K562 (cell line): ENCODE data around the gene KCNB1. TPM values are rescaled to one million over a fixed set of nuclear protein-coding genes. Genes with fewer than 3 reads are reported as not detected.

Experiments
- ATAC-seq: fragments of 200-7000 bp; cut with Tn5 transposase; 3 replicates; pipeline ENCODE4 v1.9.1; 2020; ENCODE audit warnings: moderate library complexity
- BruUV-seq: library from RNA; stranded (reverse); fragments of 400-500 nt; replicated peaks from 2 replicates; lab custom pipeline; 2021; lab: Mats Ljungman, UMichigan
- CTCF ChIA-PET: fragments of 300-600 bp; formaldehyde crosslinking; extraction: SDS; loops from one replicate; lab custom pipeline; 2021; ENCODE audit warnings: low intra/inter-chr PET ratio; lab: Yijun Ruan, JAX
- POLR2A ChIA-PET: fragments of 300-600, 350-650 bp; sonication (Branson Sonifier 250); formaldehyde crosslinking; extraction: SDS; loops from one replicate; lab custom pipeline; 2021; ENCODE audit warnings: antibody characterized with exemption, inconsistent platforms; lab: Yijun Ruan, JAX
- DNase-seq, 4 experiments: peaks; one replicate each; pipeline versions ENCODE4 v3.0.0 to v3.0.0-alpha.2; 2011 to 2018; ENCODE audit warnings: low spot score in 3 of 4, mixed read lengths in 3 of 4; ENCODE audit errors: extremely low read depth in 1 of 4
- FAIRE-seq: peaks from 2 replicates; lab custom pipeline; 2011; peaks lifted over from hg19 to GRCh38; lab: Jason Lieb, UNC
- H2AFZ ChIP-seq: 2 replicates; pipeline ENCODE4 v1.6.0; 2011; ENCODE audit warnings: low read depth, low read length, control low read depth, inconsistent platforms
- H3K27ac ChIP-seq: fragments of 200-600 bp; 3 replicates; pipeline ENCODE4 v1.8.0; 2011; ENCODE audit warnings: low read depth, mild to moderate bottlenecking, control low read depth, inconsistent platforms, low read length, moderate library complexity, mixed read lengths; ENCODE audit errors: extremely low read depth
- H3K27me3 ChIP-seq, 2 experiments: fragments of 300-600 bp in 1 of 2; 2 replicates in 1 of 2; 3 replicates in 1 of 2; pipeline versions ENCODE4 v1.6.0 to v1.8.0; 2011; ENCODE audit warnings: inconsistent platforms in 2 of 2, low read length in 2 of 2, mild to moderate bottlenecking in 1 of 2, mixed read lengths in 1 of 2, moderate library complexity in 1 of 2; ENCODE audit not compliant: control insufficient read depth in 2 of 2, insufficient read depth in 2 of 2
- H3K36me3 ChIP-seq: fragments of 300-600 bp; 3 replicates; pipeline ENCODE4 v1.8.0; 2011; ENCODE audit warnings: mild to moderate bottlenecking, low read length, inconsistent platforms; ENCODE audit not compliant: control insufficient read depth, insufficient read depth
- H3K4me1 ChIP-seq, 2 experiments: fragments of 200-600 bp in 1 of 2; replicated peaks in 1 of 2; 2 replicates in 1 of 2; 3 replicates in 1 of 2; pipeline versions ENCODE4 v1.5.1 to v1.8.0; 2011; ENCODE audit warnings: inconsistent platforms in 2 of 2, low read length in 2 of 2, mild to moderate bottlenecking in 1 of 2, mixed read lengths in 1 of 2, moderate library complexity in 1 of 2; ENCODE audit not compliant: control insufficient read depth in 2 of 2, insufficient read depth in 2 of 2
- H3K4me2 ChIP-seq: 2 replicates; pipeline ENCODE4 v1.6.1; 2011; ENCODE audit warnings: low read length, control low read depth, inconsistent platforms, mixed read lengths; ENCODE audit not compliant: insufficient read depth
- H3K4me3 ChIP-seq: fragments of 200-600 bp; sonication (generic), shearing (Covaris generic); 2 replicates; pipeline ENCODE4 v1.5.1; 2016; ENCODE audit warnings: control low read depth, inconsistent platforms
- H3K79me2 ChIP-seq: fragments of 200-600 bp; 3 replicates; pipeline ENCODE4 v1.8.0; 2011; ENCODE audit warnings: low read length, inconsistent platforms; ENCODE audit not compliant: control insufficient read depth, insufficient read depth
- H3K9ac ChIP-seq, 2 experiments: 2 replicates each; pipeline versions ENCODE4 v1.6.0 to v1.6.1; 2011; ENCODE audit warnings: low read depth in 2 of 2, low read length in 2 of 2, control low read depth in 1 of 2, inconsistent platforms in 1 of 2, mild to moderate bottlenecking in 1 of 2, mixed read lengths in 1 of 2; ENCODE audit not compliant: insufficient read depth in 1 of 2
- H3K9me1 ChIP-seq: one replicate; pipeline ENCODE4 v1.6.0; 2011; ENCODE audit warnings: inconsistent platforms, mild to moderate bottlenecking, low read length, moderate library complexity; ENCODE audit not compliant: control insufficient read depth, insufficient read depth
- H3K9me3 ChIP-seq: replicated peaks from 2 replicates; pipeline ENCODE4 v1.5.1; 2011; ENCODE audit warnings: low read depth, low read length, inconsistent platforms; ENCODE audit not compliant: control insufficient read depth, insufficient read depth
- H4K20me1 ChIP-seq: replicated peaks from 2 replicates; pipeline ENCODE4 v1.6.1; 2011; ENCODE audit warnings: low read length, inconsistent platforms, mixed read lengths; ENCODE audit not compliant: control insufficient read depth, insufficient read depth
- FOXP1 ChIP-seq: sonication (generic); formaldehyde crosslinking; IDR thresholded peaks from 2 replicates; pipeline ENCODE4 v1.8.0; 2022; ENCODE audit warnings: mild to moderate bottlenecking, missing genetic modification reagents
- POLR2AphosphoS2 ChIP-seq: IDR thresholded peaks from 2 replicates; pipeline ENCODE4 v1.6.1; 2012; ENCODE audit warnings: low read length, improper control_type of control experiment
- TAL1 ChIP-seq: fragments of 450-650 bp; IDR thresholded peaks from 2 replicates; pipeline ENCODE4 v1.6.1; 2016; ENCODE audit warnings: mild to moderate bottlenecking
- U2AF1 ChIP-seq: fragments of 200-400 bp; formaldehyde crosslinking; optimal IDR thresholded peaks from 2 replicates; pipeline ENCODE3; 2017; ENCODE audit warnings: mild to moderate bottlenecking, low read depth, low read length, moderate library complexity
- ZFPM2 ChIP-seq: fragments of 250-450 bp; sonication (Bioruptor Pico); IDR thresholded peaks from 2 replicates; pipeline ENCODE4 v1.5.1; 2022; ENCODE audit warnings: mild to moderate bottlenecking
- ZNF3 ChIP-seq: fragments of 250-450 bp; sonication (Bioruptor Pico); IDR thresholded peaks from 2 replicates; pipeline ENCODE4 v1.5.0; 2021; ENCODE audit warnings: mild to moderate bottlenecking, moderate library complexity
- ZNF436 ChIP-seq: fragments of 250-450, 450-650 bp; sonication (Bioruptor Pico); formaldehyde crosslinking; IDR thresholded peaks from 2 replicates; pipeline ENCODE4 v1.7.0; 2020; ENCODE audit warnings: mild to moderate bottlenecking
- ZSCAN29 ChIP-seq: fragments of 450-650 bp; IDR thresholded peaks from 2 replicates; pipeline ENCODE4 v1.6.1; 2017
- WGBS: fragments of 100-300 bp; shearing (Covaris generic); methylation state at CpG from one replicate; pipeline ENCODE4 v1.1.6; 2016; ENCODE audit warnings: low coverage, mixed read lengths; ENCODE audit not compliant: insufficient coverage; ENCODE audit errors: missing lambda C conversion rate; 5-methylcytosine and 5-hydroxymethylcytosine counted together
- in situ Hi-C: fragments of 300-500 bp; cut with MboI; formaldehyde crosslinking; loops from 4 replicates; pipeline ENCODE4 v1.15.0; 2018; ENCODE audit warnings: inconsistent platforms, mixed read lengths
- intact Hi-C: fragments of 100-400 bp; cut with micrococcal nuclease; formaldehyde crosslinking; loops from 2 replicates; pipeline ENCODE4 v1.14.2; 2022
- polyA plus RNA-seq, 8 experiments: library from polyadenylated mRNA; depleted of rRNA in 4 of 8; stranded (reverse) in 5 of 8; unstranded in 3 of 8; fragments of >200 nt; fragmentation: Nextera tagmentation in 2 of 8; fragmentation: Illumina TruSeq in 1 of 8; extraction: Ambion mirVana in 2 of 8; extraction: Trizol in 1 of 8; gene quantifications; 2 replicates each; pipeline versions ENCODE4 v1.2.1 to v1.2.3, GENCODE V29; 2011 to 2014; ENCODE audit warnings: inconsistent platforms in 1 of 8, missing spikeins in 1 of 8
- total RNA-seq, 7 experiments: library from RNA; depleted of rRNA in 6 of 7; stranded (reverse); fragments of >200 nt in 6 of 7; fragmentation: Illumina TruSeq in 2 of 7; extraction: Trizol in 2 of 7; gene quantifications; 2 replicates each; pipeline versions ENCODE4 v1.2.1 to v1.2.3, GENCODE V29; 2011 to 2021; ENCODE audit warnings: low replicate concordance in 1 of 7
- TF ChIP-seq, protein P1 (sequence below): fragments of 250-450 bp; sonication (Bioruptor Pico); IDR thresholded peaks from 2 replicates; pipeline ENCODE4 v1.4.0; 2020
- TF ChIP-seq, protein P2 (sequence below): fragments of 250-450 bp; sonication (Bioruptor Pico); IDR thresholded peaks from 2 replicates; pipeline ENCODE4 v1.9.0; 2021; ENCODE audit warnings: mild to moderate bottlenecking, inconsistent platforms

The KCNB1 gene
- total and polyA plus RNA-seq, 9 of the 15 experiments (the other 6 are each of a cell fraction or from before 2014, with no cell fraction given), result 0.01 to 0.06 TPM; not detected in 7

DNA sequence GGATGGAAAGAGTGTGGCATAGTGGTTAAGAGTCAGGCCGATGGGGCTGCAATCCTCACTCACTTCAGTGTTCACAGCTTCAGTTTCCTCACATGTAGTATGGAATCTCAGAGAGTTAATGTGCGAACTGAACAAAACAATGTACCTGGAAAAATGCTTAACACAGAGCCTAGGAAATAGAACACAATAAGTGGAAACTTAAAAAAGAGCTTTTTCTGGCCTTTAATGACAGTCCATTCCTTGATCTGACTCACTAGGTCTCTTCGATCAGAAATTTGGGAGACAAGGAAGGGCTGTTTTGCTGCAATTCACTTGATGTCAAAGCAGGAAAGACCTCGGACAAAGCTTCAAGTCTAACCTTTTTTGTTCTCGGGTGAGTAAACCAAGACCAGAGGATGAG lies 56.1 kb downstream of the KCNB1 start:
- Histone ChIP-seq H3K27ac (no peak overlapping the region), H3K4me1 (no peaks in the 10 kb centered on the region)
- BruUV-seq, result no TSS peak

More for the DNA sequence above, 56.1 kb downstream of the KCNB1 start:
- DNase-seq, result no peak
- WGBS, result 6% methylated on average over 5 of the region's 5 CpGs
- TF ChIP-seq U2AF1 (no peak), ZFPM2 (CRISPR knock-in tag) (no peak), POLR2AphosphoS2 (no peak), ZNF436 (CRISPR knock-in tag) (no peak), ZSCAN29 (no peak), ZNF3 (CRISPR knock-in tag) (no peak), TAL1 (no peak), FOXP1 (CRISPR knock-in tag) (no peak)
- TF ChIP-seq, protein P1, sequence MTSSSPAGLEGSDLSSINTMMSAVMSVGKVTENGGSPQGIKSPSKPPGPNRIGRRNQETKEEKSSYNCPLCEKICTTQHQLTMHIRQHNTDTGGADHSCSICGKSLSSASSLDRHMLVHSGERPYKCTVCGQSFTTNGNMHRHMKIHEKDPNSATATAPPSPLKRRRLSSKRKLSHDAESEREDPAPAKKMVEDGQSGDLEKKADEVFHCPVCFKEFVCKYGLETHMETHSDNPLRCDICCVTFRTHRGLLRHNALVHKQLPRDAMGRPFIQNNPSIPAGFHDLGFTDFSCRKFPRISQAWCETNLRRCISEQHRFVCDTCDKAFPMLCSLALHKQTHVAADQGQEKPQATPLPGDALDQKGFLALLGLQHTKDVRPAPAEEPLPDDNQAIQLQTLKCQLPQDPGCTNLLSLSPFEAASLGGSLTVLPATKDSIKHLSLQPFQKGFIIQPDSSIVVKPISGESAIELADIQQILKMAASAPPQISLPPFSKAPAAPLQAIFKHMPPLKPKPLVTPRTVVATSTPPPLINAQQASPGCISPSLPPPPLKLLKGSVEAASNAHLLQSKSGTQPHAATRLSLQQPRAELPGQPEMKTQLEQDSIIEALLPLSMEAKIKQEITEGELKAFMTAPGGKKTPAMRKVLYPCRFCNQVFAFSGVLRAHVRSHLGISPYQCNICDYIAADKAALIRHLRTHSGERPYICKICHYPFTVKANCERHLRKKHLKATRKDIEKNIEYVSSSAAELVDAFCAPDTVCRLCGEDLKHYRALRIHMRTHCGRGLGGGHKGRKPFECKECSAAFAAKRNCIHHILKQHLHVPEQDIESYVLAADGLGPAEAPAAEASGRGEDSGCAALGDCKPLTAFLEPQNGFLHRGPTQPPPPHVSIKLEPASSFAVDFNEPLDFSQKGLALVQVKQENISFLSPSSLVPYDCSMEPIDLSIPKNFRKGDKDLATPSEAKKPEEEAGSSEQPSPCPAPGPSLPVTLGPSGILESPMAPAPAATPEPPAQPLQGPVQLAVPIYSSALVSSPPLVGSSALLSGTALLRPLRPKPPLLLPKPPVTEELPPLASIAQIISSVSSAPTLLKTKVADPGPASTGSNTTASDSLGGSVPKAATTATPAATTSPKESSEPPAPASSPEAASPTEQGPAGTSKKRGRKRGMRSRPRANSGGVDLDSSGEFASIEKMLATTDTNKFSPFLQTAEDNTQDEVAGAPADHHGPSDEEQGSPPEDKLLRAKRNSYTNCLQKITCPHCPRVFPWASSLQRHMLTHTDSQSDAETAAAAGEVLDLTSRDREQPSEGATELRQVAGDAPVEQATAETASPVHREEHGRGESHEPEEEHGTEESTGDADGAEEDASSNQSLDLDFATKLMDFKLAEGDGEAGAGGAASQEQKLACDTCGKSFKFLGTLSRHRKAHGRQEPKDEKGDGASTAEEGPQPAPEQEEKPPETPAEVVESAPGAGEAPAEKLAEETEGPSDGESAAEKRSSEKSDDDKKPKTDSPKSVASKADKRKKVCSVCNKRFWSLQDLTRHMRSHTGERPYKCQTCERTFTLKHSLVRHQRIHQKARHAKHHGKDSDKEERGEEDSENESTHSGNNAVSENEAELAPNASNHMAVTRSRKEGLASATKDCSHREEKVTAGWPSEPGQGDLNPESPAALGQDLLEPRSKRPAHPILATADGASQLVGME, result no peak
- TF ChIP-seq, protein P2, sequence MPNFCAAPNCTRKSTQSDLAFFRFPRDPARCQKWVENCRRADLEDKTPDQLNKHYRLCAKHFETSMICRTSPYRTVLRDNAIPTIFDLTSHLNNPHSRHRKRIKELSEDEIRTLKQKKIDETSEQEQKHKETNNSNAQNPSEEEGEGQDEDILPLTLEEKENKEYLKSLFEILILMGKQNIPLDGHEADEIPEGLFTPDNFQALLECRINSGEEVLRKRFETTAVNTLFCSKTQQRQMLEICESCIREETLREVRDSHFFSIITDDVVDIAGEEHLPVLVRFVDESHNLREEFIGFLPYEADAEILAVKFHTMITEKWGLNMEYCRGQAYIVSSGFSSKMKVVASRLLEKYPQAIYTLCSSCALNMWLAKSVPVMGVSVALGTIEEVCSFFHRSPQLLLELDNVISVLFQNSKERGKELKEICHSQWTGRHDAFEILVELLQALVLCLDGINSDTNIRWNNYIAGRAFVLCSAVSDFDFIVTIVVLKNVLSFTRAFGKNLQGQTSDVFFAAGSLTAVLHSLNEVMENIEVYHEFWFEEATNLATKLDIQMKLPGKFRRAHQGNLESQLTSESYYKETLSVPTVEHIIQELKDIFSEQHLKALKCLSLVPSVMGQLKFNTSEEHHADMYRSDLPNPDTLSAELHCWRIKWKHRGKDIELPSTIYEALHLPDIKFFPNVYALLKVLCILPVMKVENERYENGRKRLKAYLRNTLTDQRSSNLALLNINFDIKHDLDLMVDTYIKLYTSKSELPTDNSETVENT (CRISPR knock-in tag), result no peak
- Histone ChIP-seq H3K79me2 (no peaks in the 10 kb centered on the region), H3K36me3 (no peaks in the 10 kb centered on the region), H3K9me1 (no peaks in the 10 kb centered on the region), H3K4me3 (no peak overlapping the region), H3K4me2 (no peak overlapping the region), H4K20me1 (peaks cover 4% of the 10 kb centered on the region), H3K27me3 (peaks cover 6 to 10% of the 10 kb centered on the region in 2 experiments; a peak in 4 of 5 replicates), H3K9ac (no peak overlapping the region), H3K9me3 (no peaks in the 10 kb centered on the region; the same call in 1 of the 2 replicates), H2AFZ (no peak overlapping the region)
- ATAC-seq, result no peak
- in situ Hi-C loops, result no loop called here
- intact Hi-C loops, result no loop called here
- CTCF ChIA-PET, result no interaction called here
- no peak for FAIRE-seq
- POLR2A ChIA-PET, result interaction anchor here (0.6 to 1.9 kb wide), 3 partner anchors 12 to 52 kb away, joined by 3 to 5 read pairs (median 3); no protein-coding TSS in a partner anchor
